Neuronal stem cell (in vitro differentiated cells): ENCODE measurements around the gene GGCX.
A peak's percentile ranks its signal among the peaks of the same experiment; 100 is the strongest.
"Not testable (repeated sequence)": the region's sequence is repeated elsewhere in the genome, so short reads cannot be mapped to it uniquely, and the experiment has no call there.

Experiments used
- DNase-seq: peaks from one replicate; pipeline ENCODE4 v3.0.0-alpha.2; 2013; ENCODE audit warnings: low spot score
- H2AFZ ChIP-seq: one replicate; pipeline ENCODE4 v1.6.1; 2013; ENCODE audit warnings: mild to moderate bottlenecking, low read length, inconsistent platforms
- H2AK5ac ChIP-seq: 2 replicates; pipeline ENCODE4 v1.6.1; 2013; ENCODE audit warnings: low read depth, mild to moderate bottlenecking, inconsistent platforms, low read length, moderate library complexity, mixed read lengths
- H2BK120ac ChIP-seq: 2 replicates; pipeline ENCODE4 v1.6.1; 2013; ENCODE audit warnings: low read depth, mild to moderate bottlenecking, inconsistent platforms, low read length, moderate library complexity, mixed read lengths
- H2BK12ac ChIP-seq: one replicate; pipeline ENCODE4 v1.6.1; 2013; ENCODE audit warnings: low read length, inconsistent platforms
- H2BK15ac ChIP-seq: 2 replicates; pipeline ENCODE4 v1.6.1; 2013; ENCODE audit warnings: mild to moderate bottlenecking, low read length, inconsistent platforms, mixed read lengths
- H2BK5ac ChIP-seq: one replicate; pipeline ENCODE4 v1.6.1; 2013; ENCODE audit warnings: inconsistent platforms, mild to moderate bottlenecking, low read length, moderate library complexity
- H3K14ac ChIP-seq: one replicate; pipeline ENCODE4 v1.6.1; 2013; ENCODE audit warnings: low read length, inconsistent platforms
- H3K18ac ChIP-seq: 2 replicates; pipeline ENCODE4 v1.6.1; 2013; ENCODE audit warnings: low read length, inconsistent platforms
- H3K23ac ChIP-seq: 2 replicates; pipeline ENCODE4 v1.6.1; 2013; ENCODE audit warnings: low read depth, mild to moderate bottlenecking, mixed read lengths, low read length, inconsistent platforms; ENCODE audit not compliant: poor library complexity
- H3K27ac ChIP-seq: replicated peaks from 3 replicates; pipeline ENCODE4 v1.5.1; 2013; ENCODE audit warnings: low read length, inconsistent platforms
- H3K27me3 ChIP-seq, 3 experiments: 2 replicates each; pipeline ENCODE4 v1.6.1; 2013; ENCODE audit warnings: low read length in 3 of 3, mild to moderate bottlenecking in 2 of 3, inconsistent platforms in 1 of 3, low read depth in 1 of 3, mixed read lengths in 1 of 3, moderate library complexity in 1 of 3; ENCODE audit not compliant: control insufficient read depth in 3 of 3, insufficient read depth in 3 of 3
- H3K36me3 ChIP-seq, 2 donors: replicated peaks in 1 of 2; 2 replicates each; pipeline ENCODE4 v1.6.1; 2013; ENCODE audit warnings: low read length in 2 of 2; ENCODE audit not compliant: control insufficient read depth in 2 of 2, insufficient read depth in 2 of 2
- H3K4ac ChIP-seq: 2 replicates; pipeline ENCODE4 v1.6.1; 2013; ENCODE audit warnings: inconsistent platforms, mild to moderate bottlenecking, low read length, moderate library complexity
- H3K4me1 ChIP-seq, 2 donors: 1 replicate in 1 of 2; 2 replicates in 1 of 2; pipeline ENCODE4 v1.6.1; 2013; ENCODE audit warnings: low read length in 2 of 2, low read depth in 1 of 2; ENCODE audit not compliant: control insufficient read depth in 2 of 2, insufficient read depth in 1 of 2
- H3K4me2 ChIP-seq: one replicate; pipeline ENCODE4 v1.6.1; 2013; ENCODE audit warnings: mild to moderate bottlenecking, low read length, inconsistent platforms; ENCODE audit not compliant: insufficient read depth, poor library complexity, severe bottlenecking
- H3K4me3 ChIP-seq, 2 donors: 2 replicates each; pipeline ENCODE4 v1.5.1; 2013; ENCODE audit warnings: low read length in 2 of 2, mild to moderate bottlenecking in 2 of 2, inconsistent platforms in 1 of 2, moderate library complexity in 1 of 2
- H3K79me1 ChIP-seq: one replicate; pipeline ENCODE4 v1.6.1; 2013; ENCODE audit warnings: low read depth, mild to moderate bottlenecking, inconsistent platforms, low read length, moderate library complexity
- H3K9ac ChIP-seq: one replicate; pipeline ENCODE4 v1.6.1; 2013; ENCODE audit warnings: mild to moderate bottlenecking, low read depth, low read length, inconsistent platforms; ENCODE audit not compliant: poor library complexity
- H3K9me3 ChIP-seq, 2 donors: replicated peaks in 1 of 2; 2 replicates each; pipeline versions ENCODE3 to v1.6.1; 2013; ENCODE audit warnings: low read length in 2 of 2, mild to moderate bottlenecking in 2 of 2, inconsistent platforms in 1 of 2, low read depth in 1 of 2, mixed read lengths in 1 of 2, moderate library complexity in 1 of 2; ENCODE audit not compliant: control insufficient read depth in 2 of 2, insufficient read depth in 1 of 2
- H4K8ac ChIP-seq: one replicate; pipeline ENCODE4 v1.6.1; 2013; ENCODE audit warnings: low read depth, mild to moderate bottlenecking, inconsistent platforms, low read length, moderate library complexity
- H4K91ac ChIP-seq: one replicate; pipeline ENCODE4 v1.6.1; 2013; ENCODE audit warnings: low read length, low read depth, mild to moderate bottlenecking, inconsistent platforms; ENCODE audit not compliant: poor library complexity
- WGBS, 2 donors: extraction: QIAGEN DNeasy Blood & Tissue Kit; methylation state at CpG; one replicate each; pipeline ENCODE4 v1.1.7; 2013; ENCODE audit warnings: missing lambda C conversion rate in 2 of 2, mixed read lengths in 1 of 2; ENCODE audit not compliant: insufficient read length in 2 of 2, insufficient replicate concordance in 1 of 2; ENCODE audit errors: extremely low coverage in 2 of 2; 5-methylcytosine and 5-hydroxymethylcytosine counted together

Gene GGCX

DNA sequence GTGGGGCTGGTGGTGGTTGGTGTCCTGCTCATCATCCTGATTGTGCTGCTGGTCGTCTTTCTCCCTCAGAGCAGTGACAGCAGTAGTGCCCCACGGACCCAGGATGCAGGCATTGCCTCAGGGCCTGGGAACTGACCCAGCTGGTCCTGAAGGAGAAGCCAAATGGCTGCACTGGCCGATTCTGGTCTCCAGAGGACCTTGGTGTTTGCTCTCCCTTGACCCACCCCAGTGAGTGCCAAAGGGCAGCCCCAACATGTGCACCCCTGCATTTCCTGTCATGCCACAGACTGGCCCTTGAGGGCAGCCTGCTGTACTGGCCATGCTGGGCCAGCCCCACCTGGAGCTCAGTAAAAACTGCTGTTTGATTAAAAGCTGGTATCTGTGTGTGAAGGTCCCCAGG, 31.7 kb upstream of the GGCX start:
- Histone ChIP-seq H2AK5ac (peak overlapping the region; percentile 52), H4K8ac (no peak overlapping the region), H3K4me3 (no peak overlapping the region), H2BK5ac (peak overlapping the region; percentile 46), H3K18ac (no peak overlapping the region), H3K27me3 (peaks cover 0 to 3% (median 0%) of the 10 kb centered on the region in 3 experiments), H3K14ac (no peak overlapping the region), H3K4me1 (peaks cover 8 to 15% of the 10 kb centered on the region in 2 donors), H4K91ac (no peak overlapping the region), H3K79me1 (peaks cover 10% of the 10 kb centered on the region), H2BK12ac (no peak overlapping the region), H3K27ac (no peak overlapping the region), H2BK15ac (no peak overlapping the region), H3K36me3 (peaks cover 13 to 15% of the 10 kb centered on the region in 2 donors), H2AFZ (no peak overlapping the region), H3K9me3 (peaks cover 0 to 2% of the 10 kb centered on the region in 2 donors), H3K9ac (no peak overlapping the region), H2BK120ac (no peak overlapping the region), H3K4me2 (no peak overlapping the region), H3K23ac (no peak overlapping the region), H3K4ac (no peak overlapping the region)
- WGBS, 2 donors: no CpG with 5 or more reads among the region's 3 CpGs
- no peak for DNase-seq

- not testable (repeated sequence) for H2BK5ac ChIP-seq, H3K27me3 ChIP-seq, H3K18ac ChIP-seq, H3K9ac ChIP-seq, H4K91ac ChIP-seq, H2BK15ac ChIP-seq, H3K4me3 ChIP-seq, H3K4me2 ChIP-seq, H2AK5ac ChIP-seq, H3K4ac ChIP-seq, H3K27ac ChIP-seq, H3K9me3 ChIP-seq, H2BK12ac ChIP-seq, H2AFZ ChIP-seq, H3K36me3 ChIP-seq, H3K14ac ChIP-seq, H3K79me1 ChIP-seq, H3K23ac ChIP-seq, H4K8ac ChIP-seq, DNase-seq, H2BK120ac ChIP-seq
- WGBS, 2 donors: no CpG with 5 or more reads among the region's 9 CpGs
- H3K4me1 ChIP-seq: peaks cover 8 to 18% of the 10 kb centered on the region in 2 donors
Observed at GRCh38 chr2:85592299-85592698, 31.0 kb upstream of the GGCX start.

DNA sequence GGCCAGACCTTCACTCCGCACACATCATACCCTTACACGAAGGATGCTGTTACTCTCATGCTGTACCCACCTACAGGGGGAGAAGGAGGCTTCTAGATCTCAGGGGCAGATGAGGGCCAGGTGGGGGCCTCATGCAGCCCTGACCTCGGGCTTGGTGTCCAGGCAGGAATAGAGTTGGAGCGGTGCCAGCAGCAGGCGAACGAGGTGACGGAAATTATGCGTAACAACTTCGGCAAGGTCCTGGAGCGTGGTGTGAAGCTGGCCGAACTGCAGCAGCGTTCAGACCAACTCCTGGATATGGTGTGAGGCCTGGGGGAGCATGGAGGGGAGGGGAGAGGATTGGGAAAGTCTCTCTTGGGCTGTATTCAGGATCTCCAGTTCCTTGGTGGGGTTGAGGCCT, 30.3 kb upstream of the GGCX start:
- Histone ChIP-seq H3K23ac (no peak overlapping the region), H3K27ac (no peak overlapping the region), H2BK120ac (no peak overlapping the region), H3K36me3 (peaks cover 1 to 2% of the 10 kb centered on the region in 2 donors), H2AK5ac (peak overlapping the region; percentile 82), H3K4me2 (no peak overlapping the region), H2BK5ac (no peak overlapping the region), H3K27me3 (peaks cover 0 to 3% (median 0%) of the 10 kb centered on the region in 3 experiments), H4K8ac (no peak overlapping the region), H3K4me1 (peaks cover 8 to 18% of the 10 kb centered on the region in 2 donors), H3K4ac (no peak overlapping the region), H3K4me3 (no peak overlapping the region), H2BK15ac (no peak overlapping the region), H3K9me3 (peaks cover 0 to 2% of the 10 kb centered on the region in 2 donors), H3K79me1 (peaks cover 3% of the 10 kb centered on the region), H3K9ac (peak overlapping the region; percentile 7), H2AFZ (no peak overlapping the region), H3K14ac (no peak overlapping the region), H4K91ac (no peak overlapping the region), H3K18ac (no peak overlapping the region), H2BK12ac (no peak overlapping the region)
- DNase-seq: no peak
- no CpG with 5 or more reads among the region's 12 CpGs for WGBS, 2 donors

GRCh38 chr2:85590950-85591349, 29.7 kb upstream of the GGCX start:
- Histone ChIP-seq H3K23ac (no peak overlapping the region), H2BK120ac (no peak overlapping the region), H3K27me3 (peaks cover 0 to 3% (median 0%) of the 10 kb centered on the region in 3 experiments), H4K8ac (no peak overlapping the region), H3K9me3 (peaks cover 0 to 2% of the 10 kb centered on the region in 2 donors), H3K79me1 (peaks cover 2% of the 10 kb centered on the region), H3K4me1 (peaks cover 4 to 15% of the 10 kb centered on the region in 2 donors), H3K4me3 (no peak overlapping the region), H3K9ac (no peak overlapping the region), H3K36me3 (no peaks in the 10 kb centered on the region), H3K4me2 (no peak overlapping the region), H2AK5ac (no peak overlapping the region), H2AFZ (peak overlapping the region; percentile 71), H3K14ac (no peak overlapping the region), H2BK5ac (no peak overlapping the region), H3K4ac (no peak overlapping the region), H3K27ac (no peak overlapping the region), H2BK12ac (no peak overlapping the region), H4K91ac (no peak overlapping the region), H3K18ac (no peak overlapping the region), H2BK15ac (no peak overlapping the region)
- no peak for DNase-seq
- no CpG with 5 or more reads among the region's 2 CpGs for WGBS, 2 donors
